OCI-LY3 (cell line): ENCODE results near the gene IMP3.

Experiments used
- H2AFZ ChIP-seq: fragments of 200-600, 300-600 bp; shearing (Covaris generic); 2 replicates; pipeline ENCODE4 v1.6.0; 2014; ENCODE audit warnings: antibody characterized with exemption, low read depth, low read length
- H3K27ac ChIP-seq: fragments of 200-600, 300-600 bp; sonication (generic); 2 replicates; pipeline ENCODE4 v1.5.1; 2014; ENCODE audit warnings: mild to moderate bottlenecking, low read length, moderate library complexity, mixed read lengths
- H3K27me3 ChIP-seq: fragments of 200-600, 300-600 bp; sonication (generic); 2 replicates; pipeline ENCODE4 v1.6.1; 2014; ENCODE audit warnings: low read depth, low read length, mixed read lengths
- H3K36me3 ChIP-seq: fragments of 200-600, 300-600 bp; sonication (generic); replicated peaks from 2 replicates; pipeline ENCODE3; 2014; ENCODE audit warnings: low read depth, low read length, mixed read lengths
- H3K4me1 ChIP-seq: fragments of 300-600, 200-600 bp; sonication (generic); 2 replicates; pipeline ENCODE4 v1.6.1; 2014; ENCODE audit warnings: low read length, mixed read lengths
- H3K4me2 ChIP-seq: fragments of 200-600, 300-600 bp; sonication (generic); 2 replicates; pipeline ENCODE4 v1.6.1; 2014; ENCODE audit warnings: low read length, mixed read lengths
- H3K4me3 ChIP-seq: fragments of 300-600, 200-600 bp; sonication (generic); 2 replicates; pipeline ENCODE4 v1.5.1; 2014; ENCODE audit warnings: antibody characterized with exemption, mild to moderate bottlenecking, low read length, moderate library complexity
- H3K79me2 ChIP-seq: fragments of 300-600, 200-600 bp; shearing (Covaris generic); 2 replicates; pipeline ENCODE4 v1.6.1; 2014; ENCODE audit warnings: mild to moderate bottlenecking, low read length, mixed read lengths
- H3K9ac ChIP-seq: fragments of 300-600, 200-600 bp; shearing (Covaris generic); 2 replicates; pipeline ENCODE4 v1.6.0; 2014; ENCODE audit warnings: mild to moderate bottlenecking, low read length, moderate library complexity
- H3K9me3 ChIP-seq: fragments of 200-600, 300-600 bp; shearing (Covaris generic); 2 replicates; pipeline ENCODE4 v1.6.1; 2014; ENCODE audit warnings: low read length, mixed read lengths; ENCODE audit not compliant: insufficient read depth
- H4K20me1 ChIP-seq: fragments of 200-600, 300-600 bp; sonication (generic); 2 replicates; pipeline ENCODE4 v1.6.1; 2016; ENCODE audit warnings: low read length, mixed read lengths; ENCODE audit not compliant: insufficient read depth
- CTCF ChIP-seq: fragments of 200-600, 300-600 bp; sonication (generic); IDR thresholded peaks from 2 replicates; pipeline ENCODE4 v1.5.1; 2014; ENCODE audit warnings: antibody characterized with exemption, low read length, low read depth
- EZH2phosphoT487 ChIP-seq: fragments of 200-600 bp; shearing (Covaris generic); IDR thresholded peaks from 2 replicates; pipeline ENCODE4 v1.6.1; 2018; ENCODE audit warnings: antibody characterized with exemption, mixed run types, low read depth

IMP3 gene

GRCh38 chr15:75651810-75652543, 12.0 kb upstream of the IMP3 start:
- H4K20me1 ChIP-seq, result no peaks in the 10 kb centered on the region
- no peak overlapping the region for H3K9ac ChIP-seq

GRCh38 chr15:75650908-75651809, 11.1 kb upstream of the IMP3 start:
- H3K79me2 ChIP-seq, result no peaks in the 10 kb centered on the region

More at GRCh38 chr15:75651810-75652543, 12.0 kb upstream of the IMP3 start:
- H3K27ac ChIP-seq, result no peak overlapping the region
- H3K4me2 ChIP-seq, result no peak overlapping the region
- peaks cover 4% of the 10 kb centered on the region; the same call in 1 of the 2 replicates for H3K4me1 ChIP-seq
- no peak overlapping the region for H3K4me3 ChIP-seq
- TF ChIP-seq EZH2phosphoT487, result no peak
- TF ChIP-seq CTCF, result no peak
- H3K79me2 ChIP-seq, result no peaks in the 10 kb centered on the region
- H3K36me3 ChIP-seq, result no peaks in the 10 kb centered on the region
- H3K9me3 ChIP-seq, result no peaks in the 10 kb centered on the region
- peaks cover 17% of the 10 kb centered on the region for H3K27me3 ChIP-seq
- no peak overlapping the region for H2AFZ ChIP-seq

GRCh38 chr15:75649848-75650247, 9.8 kb upstream of the IMP3 start:
- H3K9ac ChIP-seq, result no peak overlapping the region
- H3K79me2 ChIP-seq, result no peaks in the 10 kb centered on the region
- H3K36me3 ChIP-seq, result no peaks in the 10 kb centered on the region
- H4K20me1 ChIP-seq, result no peaks in the 10 kb centered on the region
- no peak overlapping the region for H3K27ac ChIP-seq
- no peak overlapping the region for H2AFZ ChIP-seq
- H3K4me1 ChIP-seq, result peaks cover 7% of the 10 kb centered on the region; the same call in 1 of the 2 replicates
- H3K4me2 ChIP-seq, result no peak overlapping the region
- H3K27me3 ChIP-seq, result peaks cover 29% of the 10 kb centered on the region
- TF ChIP-seq EZH2phosphoT487 (no peak), CTCF (no peak)
- no peak overlapping the region for H3K4me3 ChIP-seq
- H3K9me3 ChIP-seq, result no peaks in the 10 kb centered on the region

More at GRCh38 chr15:75650908-75651809, 11.1 kb upstream of the IMP3 start:
- no peak for TF ChIP-seq EZH2phosphoT487
- no peak for TF ChIP-seq CTCF
- Histone ChIP-seq H3K27ac (no peak overlapping the region), H3K4me2 (no peak overlapping the region), H3K36me3 (no peaks in the 10 kb centered on the region), H4K20me1 (no peaks in the 10 kb centered on the region), H3K4me1 (peaks cover 7% of the 10 kb centered on the region; the same call in 1 of the 2 replicates), H3K27me3 (peaks cover 25% of the 10 kb centered on the region), H2AFZ (no peak overlapping the region), H3K4me3 (no peak overlapping the region), H3K9ac (no peak overlapping the region), H3K9me3 (no peaks in the 10 kb centered on the region)
